Measurements from ENCODE around the gene VWA2.

Gene VWA2

GRCh38 chr10:114335614-114336013 is 96.6 kb downstream of the VWA2 start:
- Histone ChIP-seq H3K36me3 (ENCODE audit: control insufficient read depth, insufficient read depth, low read length) (no peaks in the 10 kb centered on the region), H3K9me3 (ENCODE audit: control insufficient read depth, low read length) (no peaks in the 10 kb centered on the region), H3K4me3 (ENCODE audit: insufficient read depth, low read depth, low read length, poor library complexity, severe bottlenecking) (no peak overlapping the region), H3K27me3 (replicated peaks; ENCODE audit: control insufficient read depth, insufficient read depth, low read length, poor library complexity, severe bottlenecking) (no peaks in the 10 kb centered on the region), H3K27ac (ENCODE audit: insufficient read depth, low read length, poor library complexity, severe bottlenecking) (no peak overlapping the region), H3K4me1 (ENCODE audit: control insufficient read depth, insufficient read depth, low read length, poor library complexity, severe bottlenecking) (no peaks in the 10 kb centered on the region)
- no peak for DNase-seq

DNA sequence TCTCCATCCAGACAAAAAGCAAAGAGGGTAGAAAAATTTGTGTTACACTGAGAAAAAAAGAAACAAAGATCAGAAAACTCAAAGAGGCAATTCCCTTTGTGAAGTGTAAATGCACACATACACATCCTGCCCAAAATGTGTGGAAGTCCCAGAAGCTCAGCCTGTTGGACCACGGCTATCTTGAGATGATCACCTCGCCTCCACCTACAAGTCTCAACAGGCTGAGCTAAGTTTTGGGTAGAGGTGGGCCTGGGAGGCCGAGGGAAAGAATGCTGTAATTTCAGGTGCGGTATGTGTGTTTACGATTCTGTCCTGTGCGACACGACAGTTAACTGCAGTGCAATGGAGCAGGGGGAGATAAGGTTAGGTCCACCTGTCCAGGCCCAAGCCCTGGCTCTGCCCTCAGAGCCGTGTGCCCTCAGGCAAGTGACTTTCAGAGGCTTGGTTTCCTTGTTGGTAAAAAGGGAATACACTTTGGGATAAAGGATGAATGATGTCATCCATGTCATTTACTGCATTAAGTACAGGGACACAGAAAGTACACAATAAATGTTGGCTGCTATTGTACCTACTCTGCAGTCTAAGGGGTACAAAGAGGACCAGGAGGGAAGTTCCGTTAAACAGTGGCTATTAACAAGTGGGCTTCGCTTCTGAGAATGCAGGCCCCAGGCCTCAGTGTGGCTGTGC is 97.9 kb downstream of the VWA2 start:
- Histone ChIP-seq H3K36me3 (ENCODE audit: control insufficient read depth, insufficient read depth, low read length) (no peaks in the 10 kb centered on the region), H3K4me3 (ENCODE audit: insufficient read depth, low read depth, low read length, poor library complexity, severe bottlenecking) (no peak overlapping the region), H3K9me3 (ENCODE audit: control insufficient read depth, low read length) (no peaks in the 10 kb centered on the region), H3K27ac (ENCODE audit: insufficient read depth, low read length, poor library complexity, severe bottlenecking) (no peak overlapping the region), H3K27me3 (replicated peaks; ENCODE audit: control insufficient read depth, insufficient read depth, low read length, poor library complexity, severe bottlenecking) (no peaks in the 10 kb centered on the region), H3K4me1 (ENCODE audit: control insufficient read depth, insufficient read depth, low read length, poor library complexity, severe bottlenecking) (no peaks in the 10 kb centered on the region)
- DNase-seq: no peak

- Histone ChIP-seq H3K27me3 (replicated peaks; ENCODE audit: control insufficient read depth, insufficient read depth, low read length, poor library complexity, severe bottlenecking) (no peaks in the 10 kb centered on the region), H3K36me3 (ENCODE audit: control insufficient read depth, insufficient read depth, low read length) (no peaks in the 10 kb centered on the region), H3K4me3 (ENCODE audit: insufficient read depth, low read depth, low read length, poor library complexity, severe bottlenecking) (no peak overlapping the region), H3K9me3 (ENCODE audit: control insufficient read depth, low read length) (no peaks in the 10 kb centered on the region), H3K4me1 (ENCODE audit: control insufficient read depth, insufficient read depth, low read length, poor library complexity, severe bottlenecking) (no peaks in the 10 kb centered on the region), H3K27ac (ENCODE audit: insufficient read depth, low read length, poor library complexity, severe bottlenecking) (no peak overlapping the region)
- no peak for DNase-seq
Measured at GRCh38 chr10:114337510-114338462, 98.7 kb downstream of the VWA2 start.

DNA sequence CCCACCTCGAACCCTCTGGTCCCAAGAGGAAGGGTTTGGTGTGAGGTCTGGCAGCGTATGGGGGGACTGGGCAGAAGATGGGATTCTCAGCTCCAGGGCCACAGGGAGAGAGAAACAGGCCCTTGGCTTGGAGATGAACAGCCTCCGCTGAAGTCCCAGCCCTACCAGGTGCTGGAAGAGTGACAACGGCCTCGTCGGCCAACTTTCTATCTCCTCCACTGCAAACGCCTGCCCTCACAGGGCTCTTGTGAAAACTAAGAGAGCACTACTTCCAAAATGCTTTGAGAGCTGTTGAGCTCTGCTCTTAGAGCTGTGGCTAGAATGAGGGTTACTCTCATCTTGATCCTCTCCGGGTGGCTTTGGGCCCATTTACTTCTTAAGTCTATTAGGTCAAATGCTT is 101.8 kb downstream of the VWA2 start:
- Histone ChIP-seq H3K4me3 (ENCODE audit: insufficient read depth, low read depth, low read length, poor library complexity, severe bottlenecking) (no peak overlapping the region), H3K9me3 (ENCODE audit: control insufficient read depth, low read length) (no peaks in the 10 kb centered on the region), H3K27ac (ENCODE audit: insufficient read depth, low read length, poor library complexity, severe bottlenecking) (no peak overlapping the region), H3K27me3 (replicated peaks; ENCODE audit: control insufficient read depth, insufficient read depth, low read length, poor library complexity, severe bottlenecking) (no peaks in the 10 kb centered on the region), H3K4me1 (ENCODE audit: control insufficient read depth, insufficient read depth, low read length, poor library complexity, severe bottlenecking) (no peaks in the 10 kb centered on the region), H3K36me3 (ENCODE audit: control insufficient read depth, insufficient read depth, low read length) (no peaks in the 10 kb centered on the region)
- DNase-seq: no peak

Data from effector memory CD4-positive, alpha-beta T cell (primary cell).